Measurements from ENCODE around the gene SERPINA4.

DNA sequence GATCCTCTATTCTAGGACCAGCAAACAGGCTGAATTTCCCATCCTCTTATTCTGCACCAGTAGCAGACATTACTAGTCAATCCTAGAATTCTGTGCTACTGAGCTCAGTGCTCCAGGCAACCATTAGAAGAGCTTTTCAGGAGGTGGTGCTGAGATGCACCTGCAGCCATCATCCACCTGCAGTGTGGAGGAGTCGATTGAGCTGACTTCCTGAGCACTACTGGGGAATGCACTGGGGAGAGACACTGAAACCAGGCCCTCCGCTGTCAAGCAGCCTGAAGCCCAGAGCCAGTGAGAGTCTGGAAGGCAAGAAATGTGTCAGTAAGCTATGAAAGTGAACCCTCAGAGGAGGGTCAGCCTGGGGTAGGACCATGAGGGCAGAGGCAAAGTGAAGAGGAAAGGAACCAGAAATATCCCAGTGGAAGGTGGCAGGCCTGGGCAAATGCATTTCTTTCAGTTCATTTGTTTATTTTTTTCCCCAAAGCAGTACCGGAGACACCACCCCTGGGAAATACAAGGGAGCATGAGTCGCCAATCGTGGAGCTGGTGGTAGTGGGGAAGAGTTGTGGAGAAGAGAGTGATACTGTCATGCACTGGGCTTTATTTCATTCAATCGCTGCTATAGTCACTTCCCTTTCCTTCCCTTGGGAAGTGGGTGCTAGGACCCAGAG is 23.0 kb upstream of the SERPINA4 start:
- no peak for TF ChIP-seq CTCF (IDR thresholded peaks at IDR 0.05)
- TF ChIP-seq POLR2A (IDR thresholded peaks at IDR 0.05), result no peak
